Ovary (tissue), 9 donors: ENCODE measurements around the gene MAPK8IP3. TPM values are rescaled to one million over a fixed set of nuclear protein-coding genes. Genes with fewer than 3 reads are reported as not detected.

ENCODE experiments used
- DNase-seq, 5 donors: peaks; one replicate each; pipeline ENCODE4 v3.0.0-alpha.2; 2019 to 2020
- H3K27ac ChIP-seq, 2 donors: fragments of 200-600 bp; one replicate each; pipeline versions ENCODE4 v1.5.1 to v1.8.0; 2019 to 2022
- H3K27me3 ChIP-seq: fragments of 200-600 bp; one replicate; pipeline ENCODE4 v1.8.0; 2022
- H3K36me3 ChIP-seq: fragments of 200-600 bp; sonication (generic); one replicate; pipeline ENCODE4 v1.5.1; 2019
- H3K4me1 ChIP-seq: one replicate; pipeline ENCODE4 v1.8.1; 2013; ENCODE audit warnings: mild to moderate bottlenecking, moderate library complexity; ENCODE audit not compliant: insufficient read depth
- H3K4me3 ChIP-seq: fragments of 200-600 bp; sonication (generic); one replicate; pipeline ENCODE4 v1.5.1; 2017
- H3K9me3 ChIP-seq, 2 donors: fragments of 200-600 bp in 1 of 2; sonication (generic) in 1 of 2; one replicate each; pipeline versions ENCODE4 v1.5.1 to v1.8.1; 2013 to 2019; ENCODE audit warnings: mild to moderate bottlenecking in 1 of 2, moderate library complexity in 1 of 2
- CTCF ChIP-seq, 3 donors: fragments of 450-650 bp in 2 of 3; fragments of 200-600 bp in 1 of 3; IDR thresholded peaks; one replicate each; pipeline versions ENCODE4 v1.5.1 to v1.8.0; 2016 to 2022; ENCODE audit warnings: antibody characterized with exemption in 3 of 3, mild to moderate bottlenecking in 1 of 3
- EP300 ChIP-seq: sonication (generic); formaldehyde crosslinking; IDR thresholded peaks from one replicate; pipeline ENCODE4 v1.6.1; 2017; ENCODE audit warnings: antibody characterized with exemption
- POLR2A ChIP-seq: fragments of 450-650 bp; IDR thresholded peaks from one replicate; pipeline ENCODE4 v1.6.1; 2017; ENCODE audit warnings: antibody characterized with exemption, mild to moderate bottlenecking, moderate library complexity
- WGBS, 3 donors: extraction: QIAGEN DNeasy Blood & Tissue Kit in 1 of 3; methylation state at CpG; one replicate each; pipeline versions ENCODE4 v1.1.5 to v1.1.7; 2013 to 2017; 5-methylcytosine and 5-hydroxymethylcytosine counted together
- intact Hi-C, 4 donors: fragments of 100-400 bp; cut with DNase I; formaldehyde crosslinking; loops; one replicate each; pipeline versions ENCODE4 v1.11.0 to v1.15.1; 2022 to 2023
- polyA plus RNA-seq, 2 donors: library from polyadenylated mRNA; stranded (reverse); fragments of 200-250 nt in 1 of 2; fragments of 350-450 nt in 1 of 2; fragmentation: Illumina TruSeq in 1 of 2; extraction: RNeasy Lipid Tissue Mini Kit (QIAGEN cat#74804) in 1 of 2; gene quantifications; one replicate each; pipeline ENCODE4 v1.2.3, GENCODE V29; 2013 to 2014
- total RNA-seq, 7 donors: library from RNA; depleted of rRNA in 2 of 7; stranded (reverse); fragments of >200 nt in 2 of 7; fragmentation: NEBNext Ultra II Directional in 3 of 7; extraction: Animal tissue kit (Norgen Biotek cat#: 25700) in 3 of 7; gene quantifications; one replicate each; pipeline versions ENCODE4 v1.1.0 to v1.2.4, GENCODE V29; 2016 to 2023
- donor health status: DM: no; HTN: no; CAD: no; lungs with moderate emphysema.
- donor health status: DM: no; HTN: no; CAD: no.
- donor health status: Bipolar disorder and iron deficiency.
- donor health status: DM: yes; HTN: yes; CAD: no.
- donor health status: DM: no; HTN: no; CAD: no.
- donor health status: DM: yes; HTN: yes; CAD: no.

MAPK8IP3 gene
- total and polyA plus RNA-seq, 9 donors, result 7.0 to 117 (median 72.3) TPM

DNA sequence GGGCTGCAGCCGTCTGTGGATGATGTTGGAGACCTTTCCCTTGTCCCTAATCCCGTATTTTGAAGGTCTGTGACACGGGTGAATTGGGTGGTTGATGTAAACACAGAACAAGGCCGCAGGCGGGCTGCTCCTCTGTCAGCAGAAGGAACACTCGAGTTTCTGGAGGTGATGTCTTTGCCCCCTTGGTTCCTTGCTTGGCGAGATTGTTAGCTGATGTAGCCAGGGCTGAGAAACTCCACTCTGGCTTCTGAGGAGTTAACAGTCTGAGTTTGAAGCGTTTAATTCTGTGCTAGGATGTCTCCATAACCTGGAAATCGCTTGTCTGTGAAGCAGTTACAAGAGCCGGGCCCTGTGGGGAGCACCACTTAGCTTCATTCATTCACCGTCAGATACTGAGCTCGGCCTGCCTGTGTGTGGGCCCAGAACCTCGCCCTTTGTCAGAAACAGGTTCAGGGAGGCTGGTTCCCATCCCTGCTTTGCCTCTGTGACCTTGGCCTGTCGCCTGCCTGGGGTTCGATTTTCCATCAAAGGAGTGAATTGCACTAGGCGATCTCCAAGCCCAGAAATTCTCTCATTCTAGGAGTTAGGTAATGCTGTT lies 1.3 kb downstream of the MAPK8IP3 start:
- 7 to 10% (median 8%) methylated on average over 16 of the region's 16 CpGs for WGBS, 3 donors
- TF ChIP-seq EP300 (no peak), CTCF (IDR thresholded peaks at IDR 0.05) (no peak), POLR2A (no peak)
- H3K4me1 ChIP-seq, result peaks cover 14% of the 10 kb centered on the region
- no peaks in the 10 kb centered on the region for H3K27me3 ChIP-seq
- H3K36me3 ChIP-seq, result no peaks in the 10 kb centered on the region
- intact Hi-C loops, result loop anchor here in 2 of 4 donors (2.0 to 10.0 kb wide), 3 partner anchors 28 to 95 kb away; partner anchors contain the start of genes CRAMP1 (in 2 of the 2), IFT140 (in 2 of the 2) and JPT2 (in 1 of the 2)
- peak overlapping the region; percentile 91 for H3K4me3 ChIP-seq
- DNase-seq, result no peak
- no peak overlapping the region for H3K27ac ChIP-seq
- H3K9me3 ChIP-seq, result no peaks in the 10 kb centered on the region

- Histone ChIP-seq H3K4me1 (peaks cover 22% of the 10 kb centered on the region), H3K27ac (no peak overlapping the region)
Observed at GRCh38 chr16:1708083-1708767, 2.2 kb downstream of the MAPK8IP3 start.

GRCh38 chr16:1708768-1709180 lies 2.8 kb downstream of the MAPK8IP3 start:
- DNase-seq, result no peak
- peaks cover 22% of the 10 kb centered on the region for H3K4me1 ChIP-seq
- WGBS, 3 donors, result 71 to 81% (median 72%) methylated on average over 13 of the region's 13 CpGs
- no peak for TF ChIP-seq POLR2A
- no peak for TF ChIP-seq EP300
- no peak for TF ChIP-seq CTCF (IDR thresholded peaks at IDR 0.05)
- no peaks in the 10 kb centered on the region for H3K27me3 ChIP-seq
- intact Hi-C loops, result loop anchor here in 2 of 4 donors (5.0 to 10.0 kb wide), 2 partner anchors 94 to 96 kb away; partner anchors contain the start of genes CRAMP1 (in 2 of the 2) and IFT140 (in 2 of the 2)
- no peak overlapping the region for H3K27ac ChIP-seq
- no peaks in the 10 kb centered on the region for H3K36me3 ChIP-seq
- H3K9me3 ChIP-seq, result no peaks in the 10 kb centered on the region
- H3K4me3 ChIP-seq, result no peak overlapping the region

More at GRCh38 chr16:1708083-1708767, 2.2 kb downstream of the MAPK8IP3 start:
- 76 to 89% (median 76%) methylated on average over 18 of the region's 18 CpGs for WGBS, 3 donors
- intact Hi-C loops, result loop anchor here in 2 of 4 donors (5.0 to 10.0 kb wide), 2 partner anchors 93 to 96 kb away; partner anchors contain the start of genes CRAMP1 (in 2 of the 2) and IFT140 (in 2 of the 2)
- no peak for TF ChIP-seq POLR2A
- TF ChIP-seq CTCF (IDR thresholded peaks at IDR 0.05), result no peak
- no peak for TF ChIP-seq EP300
- no peaks in the 10 kb centered on the region for H3K27me3 ChIP-seq
- DNase-seq, result no peak
- H3K4me3 ChIP-seq, result no peak overlapping the region
- H3K36me3 ChIP-seq, result no peaks in the 10 kb centered on the region
- H3K9me3 ChIP-seq, result no peaks in the 10 kb centered on the region

GRCh38 chr16:1709356-1709755 lies 3.4 kb downstream of the MAPK8IP3 start:
- H3K4me1 ChIP-seq, result peaks cover 22% of the 10 kb centered on the region
- 78 to 84% (median 82%) methylated on average over 15 of the region's 15 CpGs for WGBS, 3 donors

More at GRCh38 chr16:1709356-1709755, 3.4 kb downstream of the MAPK8IP3 start:
- no peak for TF ChIP-seq POLR2A
- no peaks in the 10 kb centered on the region for H3K9me3 ChIP-seq
- intact Hi-C loops, result loop anchor here in 2 of 4 donors (5.0 to 10.0 kb wide), 2 partner anchors 95 to 97 kb away; partner anchors contain the start of genes CRAMP1 (in 2 of the 2) and IFT140 (in 2 of the 2)
- H3K36me3 ChIP-seq, result no peaks in the 10 kb centered on the region
- H3K27me3 ChIP-seq, result no peaks in the 10 kb centered on the region
- no peak overlapping the region for H3K4me3 ChIP-seq
- DNase-seq, result no peak
- no peak overlapping the region for H3K27ac ChIP-seq
